C4-2B (cell line): ENCODE measurements around the gene AGT.

Experiments
- CTCF ChIP-seq: fragments of 450-650 bp; conservative IDR thresholded peaks from 2 replicates; pipeline ENCODE4 v1.5.1; 2017; ENCODE audit warnings: mild to moderate bottlenecking
- ZFX ChIP-seq: fragments of 450-650 bp; IDR thresholded peaks from 2 replicates; pipeline ENCODE4 v1.6.1; 2017

DNA sequence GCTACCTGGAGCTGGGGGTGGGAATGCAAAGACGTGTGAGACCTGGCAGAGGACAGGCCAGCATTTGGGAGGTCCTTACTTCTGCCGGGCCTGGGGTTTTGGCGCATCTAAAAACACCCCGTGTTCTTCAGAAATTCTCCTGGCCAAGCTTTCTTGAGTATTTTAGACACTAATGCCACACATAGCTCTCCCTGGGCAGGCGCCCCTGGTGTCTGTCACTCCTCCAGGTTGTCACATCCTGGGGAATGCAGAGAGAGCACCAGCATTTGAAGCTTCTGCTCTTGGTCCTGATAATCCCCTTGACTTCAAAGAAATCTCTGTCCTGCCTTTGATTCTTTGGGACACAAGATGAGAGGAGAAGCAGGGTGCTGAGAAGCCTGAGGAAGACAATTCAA lies 39.3 kb upstream of the AGT start:
- TF ChIP-seq CTCF: no peak
- no peak for TF ChIP-seq ZFX
